ENCODE measurements around the gene PPARA. TPM values are rescaled to one million over a fixed set of nuclear protein-coding genes. Genes with fewer than 3 reads are reported as not detected.

Gene PPARA
- total RNA-seq, 1 experiment from 2014 or later: 10.4 TPM

DNA sequence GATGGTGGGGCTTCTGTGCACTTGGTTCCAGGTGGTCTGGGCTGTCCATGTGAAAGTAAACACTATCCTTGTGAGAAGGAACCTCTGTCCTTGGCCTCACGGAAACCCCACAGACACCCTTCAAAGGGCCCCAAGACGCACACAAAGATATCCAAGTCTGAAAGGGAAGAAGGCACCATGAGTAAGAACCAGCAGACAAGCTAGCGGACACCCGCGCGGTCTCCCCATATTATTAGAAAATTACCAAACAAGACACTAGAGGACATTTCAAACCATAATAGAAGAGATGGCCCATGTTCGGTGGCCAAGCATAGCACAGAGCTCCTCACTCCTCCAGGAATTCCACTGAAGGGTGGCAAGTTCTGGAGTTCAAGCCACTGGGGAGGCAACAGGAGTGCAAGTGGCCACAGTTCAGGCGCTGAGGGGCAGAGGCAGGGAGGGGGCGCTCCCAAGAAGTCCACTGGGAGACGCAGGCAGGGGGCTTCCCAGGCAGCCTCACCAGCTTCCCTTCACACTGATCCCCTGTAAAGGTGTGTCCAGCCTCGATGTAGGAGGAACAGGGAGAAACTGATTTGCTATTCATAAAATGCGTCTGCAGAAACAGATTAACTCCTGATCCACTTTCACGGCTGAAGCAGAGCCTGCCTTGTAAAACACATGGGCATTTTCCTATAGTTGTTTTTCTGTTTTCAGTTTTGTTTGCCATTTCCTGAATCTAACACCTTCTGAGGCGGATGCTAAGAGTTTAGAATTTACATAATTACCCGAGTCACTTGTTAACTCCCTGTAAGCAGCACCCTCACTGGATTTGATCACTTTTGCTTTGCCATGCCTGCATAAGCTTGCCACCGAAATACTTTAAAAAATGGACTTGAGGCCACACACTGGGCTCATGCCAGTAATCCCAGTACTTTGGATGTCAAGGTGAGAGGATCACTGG is 9.1 kb upstream of the PPARA start:
- Histone ChIP-seq H3K9me3 (replicated peaks) (no peaks in the 10 kb centered on the region), H3K4me1 (0 out of 2 replicates have a peak, but pooled peaks cover 4% of the 10 kb centered on the region), H3K27ac (no peak overlapping the region), H3K36me3 (no peaks in the 10 kb centered on the region), H3K27me3 (0 out of 2 replicates have a peak, but pooled peaks cover 3% of the 10 kb centered on the region), H3K4me3 (no peak overlapping the region)
- DNase-seq: no peak

DNA sequence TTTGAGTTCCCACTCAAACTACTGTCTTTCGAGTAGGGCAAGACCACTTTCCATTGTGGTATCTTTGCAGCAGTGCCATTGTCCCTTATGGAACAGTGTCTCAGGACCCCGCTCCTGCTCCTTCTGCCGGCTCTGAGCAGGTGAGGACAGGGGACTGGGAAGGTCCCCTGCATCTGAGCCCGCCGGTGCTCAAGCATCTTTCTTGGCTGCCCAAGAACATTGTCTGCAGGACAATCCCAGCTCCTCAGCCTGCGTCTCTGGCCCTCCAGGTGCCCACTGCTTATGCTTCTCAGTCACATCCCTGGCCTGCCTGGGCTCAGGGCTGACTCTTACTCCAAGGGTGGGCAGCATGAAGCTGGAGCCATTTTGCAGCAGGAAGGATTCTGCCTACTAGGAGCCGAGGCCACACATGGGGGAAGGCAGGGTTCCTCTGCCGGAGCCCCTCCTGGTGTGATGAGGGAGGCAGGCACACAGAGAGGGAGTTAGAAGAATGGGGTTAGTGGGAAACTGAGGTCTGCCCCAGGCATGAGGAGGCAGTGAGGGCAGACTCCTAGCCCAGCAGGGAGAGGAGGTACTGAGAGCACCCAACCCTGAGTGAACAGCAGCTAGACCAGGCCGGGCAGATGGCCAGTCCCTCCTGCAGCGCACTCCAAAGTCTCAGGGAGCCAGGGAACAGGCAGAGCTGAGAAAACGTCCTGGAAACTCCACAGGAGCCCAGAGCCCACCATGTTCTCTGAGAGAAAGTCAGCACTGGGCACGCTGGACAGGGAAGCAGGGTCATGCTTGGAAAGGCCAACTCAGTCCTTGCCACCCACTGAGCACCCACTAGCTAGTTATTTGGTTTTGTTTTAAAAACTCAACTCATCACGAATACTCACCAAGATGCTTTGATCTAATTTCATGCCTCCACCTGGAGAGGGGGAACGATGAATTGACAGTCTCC is 7.5 kb upstream of the PPARA start:
- Histone ChIP-seq H3K9me3 (replicated peaks) (no peaks in the 10 kb centered on the region), H3K27ac (no peak overlapping the region), H3K4me3 (no peak overlapping the region), H3K4me1 (0 out of 2 replicates have a peak, but pooled peaks cover 4% of the 10 kb centered on the region), H3K36me3 (no peaks in the 10 kb centered on the region), H3K27me3 (peaks cover 6% of the 10 kb centered on the region; the same call in 1 of the 2 replicates)
- no peak for DNase-seq

DNA sequence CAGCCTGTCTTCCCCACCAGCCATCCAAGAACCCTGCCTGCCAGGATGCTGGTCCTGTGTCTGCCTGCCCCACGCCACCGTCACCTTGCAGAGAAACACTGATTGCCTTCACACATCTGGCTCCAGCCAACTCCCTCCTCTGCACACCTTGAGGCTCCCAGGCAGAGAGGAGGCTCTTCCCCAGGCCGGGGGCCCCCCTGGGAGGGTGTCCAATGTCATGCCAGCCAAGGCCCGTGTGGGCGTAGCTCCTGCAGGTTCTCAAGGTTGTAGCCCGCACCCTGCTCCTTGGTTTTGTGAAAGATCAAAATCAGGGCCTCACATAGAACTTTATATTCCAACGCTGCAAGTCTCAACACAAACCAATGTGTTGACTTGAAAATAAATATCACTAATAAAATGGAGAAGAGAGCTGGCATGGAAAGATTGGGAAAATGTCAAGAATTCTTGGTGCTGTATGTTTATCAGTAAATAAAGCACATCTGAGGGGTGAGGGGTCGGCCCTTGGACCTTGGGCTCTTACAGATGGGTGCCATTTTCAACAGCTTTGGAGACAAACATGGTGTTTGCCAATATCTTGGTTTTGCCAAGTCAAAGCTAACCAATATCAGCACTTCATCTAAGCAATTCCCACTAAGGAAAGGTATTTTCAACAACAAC is 6.7 kb upstream of the PPARA start:
- no peak overlapping the region for H3K27ac ChIP-seq

DNA sequence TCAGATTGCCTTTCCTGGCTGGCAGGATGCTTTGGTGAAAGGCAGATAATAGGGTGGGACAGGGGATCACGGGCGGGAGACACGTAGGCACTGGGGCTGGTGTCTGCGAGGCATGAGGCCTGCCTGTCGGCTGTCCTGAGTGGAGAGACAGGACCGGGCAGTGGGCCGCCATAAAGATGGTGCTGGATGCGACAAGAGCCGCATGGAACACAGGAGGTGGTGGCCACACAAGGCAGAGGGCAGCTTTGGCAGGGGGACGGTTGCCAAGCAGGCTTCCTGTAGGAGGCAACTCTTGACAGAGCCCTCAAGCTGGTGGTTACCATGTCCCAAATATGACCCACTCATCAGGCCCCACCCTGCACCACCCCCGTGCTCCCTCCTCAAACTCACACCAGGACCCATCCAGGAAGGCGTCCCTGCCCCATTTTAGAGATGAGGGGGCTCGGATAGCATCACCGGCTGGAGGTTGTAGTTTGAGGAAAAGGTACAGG is 4.9 kb upstream of the PPARA start:
- no peaks in the 10 kb centered on the region for H3K36me3 ChIP-seq
- H3K9me3 ChIP-seq (replicated peaks): no peaks in the 10 kb centered on the region
- no peaks in the 10 kb centered on the region for H3K4me1 ChIP-seq
- H3K27ac ChIP-seq: no peak overlapping the region
- DNase-seq: no peak
- peaks cover 22% of the 10 kb centered on the region for H3K27me3 ChIP-seq
- no peak overlapping the region for H3K4me3 ChIP-seq

More for the DNA sequence above, 6.7 kb upstream of the PPARA start:
- H3K4me3 ChIP-seq: no peak overlapping the region
- H3K27me3 ChIP-seq: peaks cover 14% of the 10 kb centered on the region
- no peak for DNase-seq
- H3K4me1 ChIP-seq: 0 out of 2 replicates have a peak, but pooled peaks cover 4% of the 10 kb centered on the region
- no peaks in the 10 kb centered on the region for H3K9me3 ChIP-seq (replicated peaks)
- H3K36me3 ChIP-seq: no peaks in the 10 kb centered on the region

DNA sequence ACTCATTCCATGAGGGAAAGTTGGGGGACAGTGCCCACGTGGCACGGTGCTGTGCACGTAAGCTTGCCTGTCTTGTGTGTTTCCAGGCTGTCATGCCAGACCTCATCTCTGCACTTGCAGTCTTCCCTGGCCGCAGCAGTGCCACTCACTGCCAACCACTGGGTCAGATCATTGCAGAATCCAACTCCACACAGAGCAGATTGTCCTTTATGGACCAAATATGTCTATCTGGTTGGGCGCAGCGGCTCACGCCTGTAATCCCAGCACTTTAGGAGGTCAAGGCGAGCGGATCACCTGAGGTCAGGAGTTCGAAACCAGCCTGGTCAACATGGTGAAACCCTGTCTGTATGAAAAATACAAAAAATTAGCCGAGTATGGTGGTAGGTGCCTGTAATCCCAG is 4.4 kb upstream of the PPARA start:
- no peaks in the 10 kb centered on the region for H3K4me1 ChIP-seq
- H3K27me3 ChIP-seq: peaks cover 22% of the 10 kb centered on the region
- no peak overlapping the region for H3K27ac ChIP-seq

DNA sequence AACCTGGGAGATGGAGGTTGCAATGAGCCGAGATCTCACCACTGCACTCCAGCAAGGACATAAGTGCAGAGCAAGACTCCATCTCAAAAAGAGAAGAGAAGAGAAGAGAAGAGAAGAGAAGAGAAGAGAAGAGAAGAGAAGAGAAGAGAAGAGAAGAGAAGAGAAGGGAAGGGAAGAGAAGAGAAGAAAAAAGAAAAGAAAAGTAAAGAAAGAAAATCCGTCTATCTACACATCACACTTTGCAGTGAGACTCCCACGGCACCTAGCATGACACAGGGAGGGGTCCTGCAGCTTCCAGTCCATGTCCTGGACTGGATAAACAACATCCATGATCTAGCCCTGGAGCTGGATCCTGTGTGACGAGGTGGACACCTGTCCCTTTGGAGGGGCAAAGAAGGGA is 4.0 kb upstream of the PPARA start:
- H3K36me3 ChIP-seq: no peaks in the 10 kb centered on the region
- no peak overlapping the region for H3K27ac ChIP-seq
- H3K4me3 ChIP-seq: no peak overlapping the region
- no peak for DNase-seq
- no peaks in the 10 kb centered on the region for H3K9me3 ChIP-seq (replicated peaks)
- H3K27me3 ChIP-seq: peaks cover 22% of the 10 kb centered on the region
- H3K4me1 ChIP-seq: no peaks in the 10 kb centered on the region

More for the DNA sequence above, 4.4 kb upstream of the PPARA start:
- Histone ChIP-seq H3K4me3 (no peak overlapping the region), H3K36me3 (no peaks in the 10 kb centered on the region), H3K9me3 (replicated peaks) (no peaks in the 10 kb centered on the region)
- no peak for DNase-seq

DNA sequence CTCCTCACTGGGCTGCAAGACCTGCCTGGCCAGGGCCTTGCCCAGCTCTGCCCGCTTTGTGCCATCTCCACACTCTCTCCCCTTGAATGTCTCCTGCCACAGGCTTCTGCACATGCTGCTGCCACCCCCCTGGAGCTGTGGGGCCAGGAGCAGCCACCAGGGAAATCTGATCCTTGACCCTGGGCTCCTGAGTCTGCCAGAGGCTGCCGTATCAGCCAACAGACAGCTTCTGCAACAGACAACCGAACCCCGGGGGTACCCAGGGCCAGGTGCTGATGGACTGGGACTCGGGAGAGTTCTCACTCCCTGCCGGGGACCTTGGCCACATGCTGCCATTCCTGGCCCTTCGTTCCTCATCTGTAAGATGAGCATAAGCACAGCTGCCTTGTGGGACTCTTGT is 3.3 kb upstream of the PPARA start:
- Histone ChIP-seq H3K27me3 (peaks cover 22% of the 10 kb centered on the region), H3K36me3 (no peaks in the 10 kb centered on the region), H3K9me3 (replicated peaks) (no peaks in the 10 kb centered on the region), H3K4me3 (no peak overlapping the region), H3K4me1 (0 out of 2 replicates have a peak, but pooled peaks cover 2% of the 10 kb centered on the region), H3K27ac (no peak overlapping the region)
- no peak for DNase-seq

DNA sequence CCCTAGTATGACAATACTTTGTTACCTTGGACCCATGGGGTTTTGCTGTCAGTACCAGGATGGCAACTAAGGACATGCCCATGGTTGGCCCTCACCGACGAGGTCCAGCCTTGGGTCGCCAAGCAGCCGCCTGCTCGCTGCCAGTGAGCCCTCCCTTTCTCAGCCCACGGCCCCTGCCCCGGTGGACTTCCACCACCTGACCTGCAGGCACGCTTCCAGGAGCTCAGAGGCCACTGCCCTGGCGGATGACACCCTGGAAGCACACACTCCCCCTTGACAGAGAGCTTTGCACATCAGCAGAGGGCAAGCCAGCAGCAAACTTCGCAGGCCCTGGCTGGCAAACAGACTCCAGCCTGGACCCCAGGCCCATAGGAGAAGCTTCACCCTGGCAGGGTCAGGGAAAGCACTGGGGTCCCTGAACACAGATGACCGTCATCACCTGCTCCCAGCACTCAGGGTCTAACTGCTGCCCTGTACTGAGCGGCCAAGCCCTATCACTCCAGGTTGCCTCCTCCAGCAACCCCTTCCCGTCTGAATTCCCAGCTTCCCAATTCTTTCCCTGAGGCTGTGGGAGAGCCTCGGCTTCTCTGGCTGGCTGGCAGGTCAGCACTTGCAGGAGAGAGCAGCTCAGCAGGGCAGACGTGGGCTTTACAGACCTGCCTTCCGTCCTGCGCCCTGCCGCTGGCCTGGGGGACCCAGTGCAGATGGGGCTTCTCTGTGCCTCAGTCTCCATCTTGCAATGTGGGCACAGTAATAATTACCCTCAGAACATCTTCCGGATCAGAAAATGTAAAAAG is 2.7 kb upstream of the PPARA start:
- peaks cover 22% of the 10 kb centered on the region for H3K27me3 ChIP-seq
- H3K4me1 ChIP-seq: 0 out of 2 replicates have a peak, but pooled peaks cover 5% of the 10 kb centered on the region
- no peak for DNase-seq
- H3K36me3 ChIP-seq: no peaks in the 10 kb centered on the region
- H3K9me3 ChIP-seq (replicated peaks): no peaks in the 10 kb centered on the region
- H3K4me3 ChIP-seq: no peak overlapping the region
- H3K27ac ChIP-seq: no peak overlapping the region

DNA sequence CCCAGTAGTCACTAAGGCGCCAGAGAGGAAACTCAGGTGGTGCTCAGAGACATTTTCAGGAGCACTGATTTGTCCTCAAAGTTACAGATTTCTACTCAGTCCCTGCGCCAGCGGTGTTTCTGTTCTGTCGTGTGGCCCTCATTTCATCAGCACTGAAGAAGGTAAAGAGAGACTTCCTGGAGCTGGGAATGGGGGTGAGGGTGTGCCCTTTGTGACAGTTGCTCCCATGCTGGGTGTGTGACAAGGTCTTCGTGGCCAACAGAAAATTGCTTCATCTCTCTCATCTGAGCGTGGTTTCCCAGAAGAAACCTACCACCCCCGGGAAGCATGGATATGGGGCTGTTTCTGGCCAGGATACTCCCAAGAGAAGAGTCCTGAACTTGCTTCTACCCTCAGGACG is 2.0 kb upstream of the PPARA start:
- H3K36me3 ChIP-seq: no peaks in the 10 kb centered on the region
- 0 out of 2 replicates have a peak, but pooled peaks cover 5% of the 10 kb centered on the region for H3K4me1 ChIP-seq
- no peak for DNase-seq
- no peak overlapping the region for H3K27ac ChIP-seq
- peaks cover 22% of the 10 kb centered on the region for H3K27me3 ChIP-seq
- no peak overlapping the region for H3K4me3 ChIP-seq
- H3K9me3 ChIP-seq (replicated peaks): no peaks in the 10 kb centered on the region

DNA sequence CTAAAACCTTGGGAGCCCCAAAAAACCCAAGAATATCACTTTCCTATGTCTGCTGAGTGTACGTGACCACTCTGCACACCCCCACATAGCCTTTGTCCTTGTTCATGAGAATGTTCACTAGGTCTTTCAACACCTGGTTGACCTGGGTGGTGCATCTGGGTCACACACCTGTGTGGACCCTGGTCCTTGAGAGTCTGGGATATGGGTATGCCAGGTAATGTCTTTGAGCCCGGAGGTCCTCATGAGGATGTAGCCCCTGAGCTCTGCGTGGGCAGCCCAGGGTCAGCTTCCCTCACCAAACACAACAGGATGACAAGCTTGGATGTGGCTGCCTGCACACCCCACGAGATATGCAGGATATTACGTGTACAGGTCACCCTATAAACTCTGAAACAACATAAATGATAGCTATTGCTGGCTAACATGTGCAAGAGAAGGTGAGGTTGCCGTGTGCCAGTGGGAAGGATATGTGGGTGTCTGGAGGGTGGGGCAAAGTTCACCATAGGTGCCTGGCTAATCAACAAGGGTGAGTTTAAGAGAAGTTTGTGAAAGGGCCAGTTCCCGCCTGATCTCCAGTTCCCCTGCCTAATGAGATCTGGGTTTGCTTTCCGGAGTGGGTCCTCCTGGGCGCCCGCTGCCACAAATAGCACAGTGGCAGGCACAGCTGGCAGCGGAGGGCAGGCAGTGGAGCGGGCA is 1.4 kb upstream of the PPARA start:
- H3K9me3 ChIP-seq (replicated peaks): no peaks in the 10 kb centered on the region
- H3K4me1 ChIP-seq: 0 out of 2 replicates have a peak, but pooled peaks cover 5% of the 10 kb centered on the region
- H3K36me3 ChIP-seq: no peaks in the 10 kb centered on the region
- H3K4me3 ChIP-seq: no peak overlapping the region
- DNase-seq: no peak
- H3K27ac ChIP-seq: no peak overlapping the region
- peaks cover 19% of the 10 kb centered on the region for H3K27me3 ChIP-seq

DNA sequence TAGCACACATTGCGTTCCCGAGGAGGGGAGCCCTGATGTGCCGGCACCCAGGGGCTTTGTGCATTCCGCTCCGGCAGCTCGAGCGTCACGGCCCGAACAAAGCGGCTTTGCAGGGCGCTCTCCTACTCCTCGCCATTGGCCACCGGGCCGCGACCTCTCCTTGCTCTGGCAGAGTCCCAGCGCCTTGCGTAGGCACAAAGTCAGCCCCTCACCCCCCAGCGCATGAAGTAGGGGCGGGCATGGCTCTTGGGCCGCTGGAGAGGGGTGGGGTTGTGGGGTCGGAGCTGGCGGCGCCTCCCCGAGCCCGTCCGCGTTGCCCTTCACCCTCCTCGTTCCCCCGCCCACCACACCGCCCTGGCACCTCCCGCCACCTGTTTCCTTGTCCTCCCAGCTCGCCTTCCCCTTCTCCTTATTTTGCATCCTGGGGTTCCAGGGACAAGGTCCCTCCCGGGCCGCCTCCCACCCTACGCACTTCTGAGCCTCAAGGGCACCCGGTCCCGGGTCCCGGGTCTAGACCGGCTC is 753 bp upstream of the PPARA start:
- DNase-seq: peak; percentile 46 to 47
- H3K9me3 ChIP-seq (replicated peaks): no peaks in the 10 kb centered on the region
- peak overlapping the region; percentile 63 for H3K4me3 ChIP-seq
- peaks cover 19% of the 10 kb centered on the region for H3K27me3 ChIP-seq
- H3K27ac ChIP-seq: no peak overlapping the region
- H3K4me1 ChIP-seq: 0 out of 2 replicates have a peak, but pooled peaks cover 5% of the 10 kb centered on the region
- H3K36me3 ChIP-seq: no peaks in the 10 kb centered on the region

DNA sequence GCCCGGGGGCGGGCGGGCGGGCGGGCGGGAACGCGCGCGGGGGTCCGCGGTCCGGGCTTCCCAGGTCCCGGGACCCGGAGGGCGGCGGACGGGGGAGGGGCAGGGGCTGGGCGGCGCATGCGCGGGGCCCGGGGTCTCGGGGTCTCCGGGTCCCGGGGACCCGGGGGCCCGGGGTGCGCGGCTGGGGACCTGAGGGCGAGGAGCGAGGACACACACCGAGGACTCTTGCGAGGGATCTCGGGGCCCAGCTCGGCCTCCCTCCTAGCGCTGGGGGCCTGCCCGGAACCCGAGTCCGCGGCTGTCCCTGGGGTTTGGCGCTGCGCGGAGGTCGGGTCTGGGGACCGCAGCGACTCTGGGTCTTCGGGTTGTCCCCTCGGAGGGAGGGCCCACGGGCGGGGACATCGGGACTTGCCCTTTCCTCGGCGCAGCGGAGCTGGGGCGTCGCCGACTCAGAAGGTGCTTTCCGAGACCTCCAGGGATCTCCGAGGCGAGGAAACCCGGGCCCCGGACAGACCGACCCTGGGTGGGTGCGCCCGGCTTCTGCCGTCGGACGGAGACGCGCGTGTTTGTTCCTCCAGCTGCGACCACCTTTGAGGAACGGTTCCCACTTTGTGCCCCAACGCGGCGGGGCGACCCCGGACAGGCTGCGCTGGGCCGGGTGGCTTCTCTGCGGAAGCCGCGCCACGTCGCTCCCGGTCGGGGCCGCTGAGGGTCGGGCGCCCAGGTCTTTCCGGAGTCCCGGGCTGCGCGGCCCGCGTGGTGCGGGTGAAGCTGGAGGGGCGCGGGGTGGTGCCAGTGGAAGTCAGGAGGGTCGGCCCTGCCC is 540 bp downstream of the PPARA start:
- Histone ChIP-seq H3K36me3 (no peaks in the 10 kb centered on the region), H3K27me3 (peaks cover 19% of the 10 kb centered on the region), H3K4me1 (0 out of 2 replicates have a peak, but pooled peaks cover 5% of the 10 kb centered on the region), H3K4me3 (peak overlapping the region; percentile 98), H3K9me3 (replicated peaks) (no peaks in the 10 kb centered on the region), H3K27ac (no peak overlapping the region)
- DNase-seq: peak in 1 of 2 experiments; percentile 49
